SK-N-SH (cell line): ENCODE measurements around the gene KPNB1. TPM values are rescaled to one million over a fixed set of nuclear protein-coding genes. Genes with fewer than 3 reads are reported as not detected.

ENCODE experiments used
- CTCF ChIA-PET: fragments of 300-600, 350-600 bp; formaldehyde crosslinking; extraction: SDS; loops from one replicate; lab custom pipeline; 2021; lab: Yijun Ruan, JAX
- POLR2A ChIA-PET: fragments of 350-600 bp; sonication (Branson Sonifier 250); formaldehyde crosslinking; extraction: SDS; loops from one replicate; lab custom pipeline; 2020; ENCODE audit warnings: antibody characterized with exemption, inconsistent platforms; lab: Yijun Ruan, JAX
- DNase-seq: peaks from one replicate; pipeline ENCODE4 v3.0.0; 2012
- H2AFZ ChIP-seq: fragments of 200-600 bp; sonication (generic); 2 replicates; pipeline ENCODE4 v1.8.1; 2016; ENCODE audit warnings: antibody characterized with exemption, mild to moderate bottlenecking, low read depth
- H3F3A ChIP-seq: fragments of 200-600 bp; sonication (generic); replicated peaks from 2 replicates; pipeline ENCODE3; 2016; ENCODE audit warnings: antibody characterized with exemption, mild to moderate bottlenecking; ENCODE audit not compliant: insufficient read depth
- H3K27ac ChIP-seq, 2 experiments: fragments of 200-500 bp in 1 of 2; fragments of 200-600 bp in 1 of 2; sonication (Bioruptor generic) in 1 of 2; sonication (generic), shearing (Covaris generic) in 1 of 2; 2 replicates each; pipeline versions ENCODE4 v1.5.1 to v1.6.1; 2014 to 2016; ENCODE audit warnings: low read depth in 2 of 2, inconsistent platforms in 1 of 2, low read length in 1 of 2, mild to moderate bottlenecking in 1 of 2, mixed read lengths in 1 of 2
- H3K27me3 ChIP-seq: fragments of 200-600 bp; sonication (generic), shearing (Covaris generic); 2 replicates; pipeline ENCODE4 v1.6.1; 2016; ENCODE audit warnings: mixed run types; ENCODE audit not compliant: insufficient read depth
- H3K36me3 ChIP-seq, 2 experiments: fragments of 200-500 bp in 1 of 2; fragments of 200-600 bp in 1 of 2; sonication (Bioruptor generic) in 1 of 2; sonication (generic) in 1 of 2; replicated peaks in 1 of 2; 2 replicates each; pipeline versions ENCODE3 to v1.5.1; 2014 to 2016; ENCODE audit warnings: low read length in 1 of 2, mild to moderate bottlenecking in 1 of 2; ENCODE audit not compliant: insufficient read depth in 2 of 2, control insufficient read depth in 1 of 2
- H3K4me1 ChIP-seq, 2 experiments: fragments of 200-500 bp in 1 of 2; fragments of 200-600 bp in 1 of 2; sonication (Bioruptor generic) in 1 of 2; sonication (generic), shearing (Covaris generic) in 1 of 2; 2 replicates each; pipeline versions ENCODE4 v1.5.1 to v1.6.1; 2014 to 2016; ENCODE audit warnings: low read depth in 1 of 2, low read length in 1 of 2, mixed run types in 1 of 2; ENCODE audit not compliant: insufficient read depth in 2 of 2, control insufficient read depth in 1 of 2
- H3K4me2 ChIP-seq: fragments of 200-600 bp; sonication (generic), shearing (Covaris generic); 2 replicates; pipeline ENCODE4 v1.6.1; 2017; ENCODE audit warnings: mixed run types
- H3K4me3 ChIP-seq, 2 experiments: fragments of 200-500 bp in 1 of 2; fragments of 200-600 bp in 1 of 2; sonication (Bioruptor generic) in 1 of 2; sonication (generic), shearing (Covaris generic) in 1 of 2; 2 replicates each; pipeline versions ENCODE4 v1.5.1 to v1.8.1; 2014 to 2016; ENCODE audit warnings: low read depth in 2 of 2, inconsistent platforms in 1 of 2, low read length in 1 of 2, mild to moderate bottlenecking in 1 of 2, mixed read lengths in 1 of 2, moderate library complexity in 1 of 2
- H3K79me2 ChIP-seq: fragments of 200-600 bp; sonication (generic); 2 replicates; pipeline ENCODE4 v1.8.1; 2017; ENCODE audit warnings: mild to moderate bottlenecking; ENCODE audit not compliant: insufficient read depth
- H3K9ac ChIP-seq: fragments of 200-600 bp; sonication (generic); 2 replicates; pipeline ENCODE4 v1.6.1; 2017; ENCODE audit warnings: mixed run types
- H3K9me2 ChIP-seq: fragments of 200-600 bp; sonication (generic); 2 replicates; pipeline ENCODE4 v1.6.1; 2017; ENCODE audit warnings: mixed run types
- H3K9me3 ChIP-seq: fragments of 200-600 bp; sonication (generic); 2 replicates; pipeline ENCODE4 v1.6.1; 2017; ENCODE audit warnings: mixed run types, mild to moderate bottlenecking, moderate library complexity
- H4K20me1 ChIP-seq: fragments of 200-600 bp; sonication (generic); 2 replicates; pipeline ENCODE4 v1.6.1; 2017; ENCODE audit warnings: mild to moderate bottlenecking, mixed run types; ENCODE audit not compliant: insufficient read depth
- CHD2 ChIP-seq: fragments of 150-350 bp; IDR thresholded peaks from 2 replicates; pipeline ENCODE4 v1.6.1; 2018; ENCODE audit warnings: low read length; ENCODE audit not compliant: partially characterized antibody
- CTCF ChIP-seq: fragments of 200-600 bp; sonication (generic); IDR thresholded peaks from 2 replicates; pipeline ENCODE4 v1.6.1; 2017; ENCODE audit warnings: antibody characterized with exemption, mild to moderate bottlenecking, moderate library complexity
- EP300 ChIP-seq, 2 experiments: IDR thresholded peaks; 2 replicates each; pipeline versions ENCODE4 v1.4.0 to v1.6.1; 2012; ENCODE audit warnings: borderline replicate concordance in 1 of 2, low read depth in 1 of 2, low read length in 1 of 2
- FOXJ3 ChIP-seq: sonication (generic); formaldehyde crosslinking; IDR thresholded peaks from 2 replicates; pipeline ENCODE4 v1.5.1; 2020; ENCODE audit warnings: mild to moderate bottlenecking, missing genetic modification reagents
- FOXM1 ChIP-seq: IDR thresholded peaks from 2 replicates; pipeline ENCODE4 v1.4.0; 2012; ENCODE audit warnings: low read depth, mild to moderate bottlenecking
- IRF3 ChIP-seq: fragments of 150-350 bp; IDR thresholded peaks from 2 replicates; pipeline ENCODE4 v1.6.1; 2016; ENCODE audit warnings: mild to moderate bottlenecking, low read depth, low read length
- MAX ChIP-seq: IDR thresholded peaks from 2 replicates; pipeline ENCODE4 v1.4.0; 2012; ENCODE audit warnings: low read depth
- RAD21 ChIP-seq: IDR thresholded peaks from 2 replicates; pipeline ENCODE4 v1.6.1; 2012; ENCODE audit warnings: mild to moderate bottlenecking, low read length
- RCOR1 ChIP-seq: fragments of 150-350 bp; IDR thresholded peaks from 2 replicates; pipeline ENCODE4 v1.6.1; 2017; ENCODE audit warnings: antibody characterized with exemption, low read length
- REST ChIP-seq: IDR thresholded peaks from 2 replicates; pipeline ENCODE4 v1.6.1; 2012; ENCODE audit warnings: mild to moderate bottlenecking, low read depth, low read length, moderate library complexity
- SMC3 ChIP-seq: IDR thresholded peaks from 2 replicates; pipeline ENCODE4 v1.6.1; 2012; ENCODE audit warnings: low read depth, low read length, improper control_type of control experiment
- USF2 ChIP-seq: fragments of 150-350 bp; IDR thresholded peaks from 2 replicates; pipeline ENCODE4 v1.6.1; 2017; ENCODE audit warnings: antibody characterized with exemption, low read length, low read depth, borderline replicate concordance
- WGBS: methylation state at CpG from one replicate; pipeline ENCODE4 v1.1.6; 2017; ENCODE audit warnings: low lambda C conversion rate; 5-methylcytosine and 5-hydroxymethylcytosine counted together
- polyA plus RNA-seq, 3 experiments: library from polyadenylated mRNA; depleted of rRNA; stranded (reverse); fragments of >200 nt; gene quantifications; 2 replicates each; pipeline ENCODE4 v1.2.3, GENCODE V29; 2012

The KPNB1 gene
- polyA plus RNA-seq, 1 of the 3 experiments (the other 2 are of a cell fraction): 89.5 TPM

GRCh38 chr17:47615766-47616424 lies 33.8 kb upstream of the KPNB1 start:
- H3K9me3 ChIP-seq: no peaks in the 10 kb centered on the region
- no peak for TF ChIP-seq FOXJ3 (CRISPR knock-in tag)
- peak; percentile 95 for TF ChIP-seq CTCF
- peak; percentile 88 for TF ChIP-seq RAD21
- TF ChIP-seq REST: no peak
- peak; percentile 62 for TF ChIP-seq SMC3
- no peak for TF ChIP-seq FOXM1
- TF ChIP-seq RCOR1: no peak
- no peak for TF ChIP-seq CHD2
- TF ChIP-seq, all 33 proteins: peak for 3
- Histone ChIP-seq H3K4me3 (no peak overlapping the region), H4K20me1 (no peaks in the 10 kb centered on the region), H3K4me2 (no peak overlapping the region), H2AFZ (no peak overlapping the region), H3K4me1 (peaks cover 0 to 2% of the 10 kb centered on the region in 2 experiments; a peak in 1 of 4 replicates), H3F3A (peaks cover 40% of the 10 kb centered on the region), H3K9me2 (no peaks in the 10 kb centered on the region), H3K79me2 (peaks cover 9% of the 10 kb centered on the region; the same call in 1 of the 2 replicates), H3K27ac (no peak overlapping the region), H3K36me3 (peaks cover 62 to 85% of the 10 kb centered on the region in 2 experiments), H3K9ac (no peak overlapping the region), H3K27me3 (no peaks in the 10 kb centered on the region)
- WGBS: 69% methylated on average over 8 of the region's 8 CpGs
- POLR2A ChIA-PET: interaction anchor here (0.7 kb wide), 1 partner anchor 33 kb away, joined by 3 read pairs; the partner anchor contains the start of gene KPNB1
- peak; percentile 60 for DNase-seq
- CTCF ChIA-PET: interaction anchor here (0.6 to 3.6 kb wide), 64 partner anchors 11 to 742 kb away, joined by 3 to 79 read pairs (median 4); partner anchors contain the start of gene KPNB1

GRCh38 chr17:47618410-47618809 lies 31.3 kb upstream of the KPNB1 start:
- Histone ChIP-seq H2AFZ (no peak overlapping the region), H3K4me3 (no peak overlapping the region), H3K9me3 (no peaks in the 10 kb centered on the region), H4K20me1 (no peaks in the 10 kb centered on the region), H3K4me1 (peaks cover 0 to 19% of the 10 kb centered on the region in 2 experiments; a peak in 2 of 4 replicates), H3K27me3 (no peaks in the 10 kb centered on the region), H3K4me2 (no peak overlapping the region), H3K79me2 (peaks cover 6% of the 10 kb centered on the region; the same call in 1 of the 2 replicates), H3F3A (peaks cover 53% of the 10 kb centered on the region), H3K9ac (no peak overlapping the region), H3K36me3 (peaks cover 62 to 80% of the 10 kb centered on the region in 2 experiments), H3K9me2 (no peaks in the 10 kb centered on the region), H3K27ac (peak overlapping the region in 1 of 2 experiments; percentile 4; a peak in 1 of 4 replicates)
- WGBS: 70% methylated on average over 4 of the region's 4 CpGs
- no peak for DNase-seq
- ChIA-PET POLR2A (no interaction called here), CTCF (interaction anchor here (0.9 to 4.4 kb wide), 14 partner anchors 9 to 309 kb away, joined by 3 to 19 read pairs (median 4); partner anchors contain the start of gene KPNB1)
- TF ChIP-seq USF2 (no peak), CTCF (peak; percentile 55), IRF3 (no peak), MAX (no peak), EP300 (IDR thresholded peaks at IDR 0.05; ENCODE audit: borderline replicate concordance in 1 of 2, low read depth in 1 of 2, low read length in 1 of 2) (no peak)
